NCI-H748 (cell line): Measurements from ENCODE around the gene KCND3.

Experiments used
- DNase-seq: peaks from one replicate; lab custom pipeline; 2025; ENCODE audit not compliant: unreplicated experiment; lab: John Stamatoyannopoulos, UW

Gene KCND3

GRCh38 chr1:111959436-111959835, 30.0 kb downstream of the KCND3 start:
- DNase-seq: no peak

- no peak for DNase-seq
Observed at GRCh38 chr1:111958851-111959250, 30.6 kb downstream of the KCND3 start.

- DNase-seq: no peak
Observed at GRCh38 chr1:111958075-111958474, 31.4 kb downstream of the KCND3 start.

- DNase-seq: no peak
Observed at GRCh38 chr1:111956155-111956771, 33.2 kb downstream of the KCND3 start.

- DNase-seq: no peak
Observed at GRCh38 chr1:111955755-111956154, 33.7 kb downstream of the KCND3 start.

GRCh38 chr1:111953797-111954196, 35.7 kb downstream of the KCND3 start:
- DNase-seq: no peak

GRCh38 chr1:111952125-111952657, 37.3 kb downstream of the KCND3 start:
- DNase-seq: no peak

GRCh38 chr1:111948209-111949171, 41.0 kb downstream of the KCND3 start:
- DNase-seq: no peak

GRCh38 chr1:111943846-111944749, 45.4 kb downstream of the KCND3 start:
- no peak for DNase-seq

- DNase-seq: no peak
Observed at GRCh38 chr1:111943066-111943465, 46.4 kb downstream of the KCND3 start.

- no peak for DNase-seq
Observed at GRCh38 chr1:111938536-111938935, 50.9 kb downstream of the KCND3 start.

GRCh38 chr1:111938123-111938522, 51.3 kb downstream of the KCND3 start:
- DNase-seq: no peak

- DNase-seq: no peak
Observed at GRCh38 chr1:111937147-111937725, 52.2 kb downstream of the KCND3 start.

GRCh38 chr1:111934106-111934852, 55.2 kb downstream of the KCND3 start:
- no peak for DNase-seq

GRCh38 chr1:111930356-111930755, 59.1 kb downstream of the KCND3 start:
- DNase-seq: no peak

GRCh38 chr1:111928531-111928930, 60.9 kb downstream of the KCND3 start:
- DNase-seq: no peak

- no peak for DNase-seq
Observed at GRCh38 chr1:111927652-111928051, 61.8 kb downstream of the KCND3 start.

GRCh38 chr1:111924786-111925185, 64.7 kb downstream of the KCND3 start:
- DNase-seq: no peak

- no peak for DNase-seq
Observed at GRCh38 chr1:111923766-111924165, 65.7 kb downstream of the KCND3 start.

GRCh38 chr1:111921948-111922347, 67.5 kb downstream of the KCND3 start:
- no peak for DNase-seq
